Mesenchymal stem cell (in vitro differentiated cells and primary cell): ENCODE measurements around the gene URB2.

Experiments used
- DNase-seq: peaks from one replicate; pipeline ENCODE4 v3.0.0-alpha.2; 2013
- H2AFZ ChIP-seq: one replicate; pipeline ENCODE4 v1.6.1; 2013; ENCODE audit warnings: low read depth, mild to moderate bottlenecking, control low read depth, inconsistent platforms, low read length, moderate library complexity
- H2AK5ac ChIP-seq: 2 replicates; pipeline ENCODE4 v1.6.1; 2013; ENCODE audit warnings: low read length, moderate library complexity, mild to moderate bottlenecking, inconsistent platforms; ENCODE audit not compliant: severe bottlenecking
- H2BK120ac ChIP-seq: one replicate; pipeline ENCODE4 v1.6.1; 2013; ENCODE audit warnings: low read depth, mild to moderate bottlenecking, inconsistent platforms, low read length, moderate library complexity
- H2BK12ac ChIP-seq, 2 experiments: one replicate each; pipeline ENCODE4 v1.6.1; 2013; ENCODE audit warnings: inconsistent platforms in 2 of 2, low read length in 2 of 2, mild to moderate bottlenecking in 2 of 2, moderate library complexity in 2 of 2, control low read depth in 1 of 2
- H2BK15ac ChIP-seq: one replicate; pipeline ENCODE4 v1.6.1; 2013; ENCODE audit warnings: mild to moderate bottlenecking, low read depth, inconsistent platforms; ENCODE audit not compliant: poor library complexity, severe bottlenecking
- H2BK5ac ChIP-seq: 2 replicates; pipeline ENCODE4 v1.6.1; 2013; ENCODE audit warnings: low read depth, mild to moderate bottlenecking, low read length, control low read depth, inconsistent platforms; ENCODE audit not compliant: poor library complexity, severe bottlenecking
- H3K14ac ChIP-seq, 2 experiments: one replicate each; pipeline ENCODE4 v1.6.1; 2013; ENCODE audit warnings: inconsistent platforms in 2 of 2, low read length in 2 of 2, control low read depth in 1 of 2, mild to moderate bottlenecking in 1 of 2, moderate library complexity in 1 of 2
- H3K18ac ChIP-seq, 2 experiments: one replicate each; pipeline ENCODE4 v1.6.1; 2013; ENCODE audit warnings: inconsistent platforms in 2 of 2, low read length in 2 of 2, control low read depth in 1 of 2, low read depth in 1 of 2, mild to moderate bottlenecking in 1 of 2
- H3K23ac ChIP-seq, 2 experiments: one replicate each; pipeline ENCODE4 v1.6.1; 2013; ENCODE audit warnings: inconsistent platforms in 2 of 2, low read length in 2 of 2, mild to moderate bottlenecking in 2 of 2, moderate library complexity in 2 of 2, control low read depth in 1 of 2
- H3K27ac ChIP-seq: 2 replicates; pipeline ENCODE4 v1.5.1; 2013; ENCODE audit warnings: mild to moderate bottlenecking, moderate library complexity, low read length, control low read depth, inconsistent platforms; ENCODE audit not compliant: poor library complexity, severe bottlenecking
- H3K27me3 ChIP-seq, 2 experiments: 2 replicates each; pipeline versions ENCODE4 v1.6.1 to v1.7.0; 2013; ENCODE audit warnings: low read length in 2 of 2, mild to moderate bottlenecking in 2 of 2, moderate library complexity in 2 of 2, control low read depth in 1 of 2, inconsistent platforms in 1 of 2; ENCODE audit not compliant: control insufficient read depth in 1 of 2, insufficient read depth in 1 of 2
- H3K36me3 ChIP-seq, 2 experiments: 2 replicates each; pipeline versions ENCODE4 v1.6.1 to v1.7.0; 2013; ENCODE audit warnings: low read length in 2 of 2, control low read depth in 1 of 2, inconsistent platforms in 1 of 2, low read depth in 1 of 2, mild to moderate bottlenecking in 1 of 2; ENCODE audit not compliant: insufficient read depth in 2 of 2, control insufficient read depth in 1 of 2
- H3K4ac ChIP-seq, 2 experiments: one replicate each; pipeline ENCODE4 v1.6.1; 2013; ENCODE audit warnings: inconsistent platforms in 2 of 2, low read length in 2 of 2, mild to moderate bottlenecking in 2 of 2, moderate library complexity in 2 of 2, control low read depth in 1 of 2, low read depth in 1 of 2
- H3K4me1 ChIP-seq: 2 replicates; pipeline ENCODE4 v1.6.1; 2013; ENCODE audit warnings: low read depth, low read length, control low read depth; ENCODE audit not compliant: control insufficient read depth, insufficient read depth
- H3K4me2 ChIP-seq: 2 replicates; pipeline ENCODE4 v1.6.1; 2013; ENCODE audit warnings: low read length, mild to moderate bottlenecking, inconsistent platforms; ENCODE audit not compliant: poor library complexity, severe bottlenecking
- H3K4me3 ChIP-seq, 2 experiments: 2 replicates each; pipeline versions ENCODE4 v1.5.1 to v1.7.0; 2013; ENCODE audit warnings: low read length in 2 of 2, mild to moderate bottlenecking in 2 of 2, control low read depth in 1 of 2, low read depth in 1 of 2; ENCODE audit not compliant: insufficient read depth in 1 of 2
- H3K79me1 ChIP-seq: replicated peaks from 2 replicates; pipeline ENCODE4 v1.6.1; 2013; ENCODE audit warnings: mild to moderate bottlenecking, control low read depth, low read length, inconsistent platforms; ENCODE audit not compliant: poor library complexity, severe bottlenecking
- H3K9ac ChIP-seq: 2 replicates; pipeline ENCODE4 v1.7.0; 2013; ENCODE audit warnings: mild to moderate bottlenecking, low read length, moderate library complexity
- H3K9me3 ChIP-seq: 2 replicates; pipeline ENCODE4 v1.7.0; 2013; ENCODE audit warnings: mild to moderate bottlenecking, low read length; ENCODE audit not compliant: control insufficient read depth
- H4K8ac ChIP-seq: one replicate; pipeline ENCODE4 v1.6.1; 2013; ENCODE audit warnings: inconsistent platforms, mild to moderate bottlenecking, low read length, moderate library complexity
- H4K91ac ChIP-seq: one replicate; pipeline ENCODE4 v1.6.1; 2013; ENCODE audit warnings: mild to moderate bottlenecking, low read length, inconsistent platforms
- WGBS: methylation state at CpG from one replicate; pipeline ENCODE4 v1.1.7; 2013; ENCODE audit warnings: mixed read lengths; 5-methylcytosine and 5-hydroxymethylcytosine counted together

Gene URB2

DNA sequence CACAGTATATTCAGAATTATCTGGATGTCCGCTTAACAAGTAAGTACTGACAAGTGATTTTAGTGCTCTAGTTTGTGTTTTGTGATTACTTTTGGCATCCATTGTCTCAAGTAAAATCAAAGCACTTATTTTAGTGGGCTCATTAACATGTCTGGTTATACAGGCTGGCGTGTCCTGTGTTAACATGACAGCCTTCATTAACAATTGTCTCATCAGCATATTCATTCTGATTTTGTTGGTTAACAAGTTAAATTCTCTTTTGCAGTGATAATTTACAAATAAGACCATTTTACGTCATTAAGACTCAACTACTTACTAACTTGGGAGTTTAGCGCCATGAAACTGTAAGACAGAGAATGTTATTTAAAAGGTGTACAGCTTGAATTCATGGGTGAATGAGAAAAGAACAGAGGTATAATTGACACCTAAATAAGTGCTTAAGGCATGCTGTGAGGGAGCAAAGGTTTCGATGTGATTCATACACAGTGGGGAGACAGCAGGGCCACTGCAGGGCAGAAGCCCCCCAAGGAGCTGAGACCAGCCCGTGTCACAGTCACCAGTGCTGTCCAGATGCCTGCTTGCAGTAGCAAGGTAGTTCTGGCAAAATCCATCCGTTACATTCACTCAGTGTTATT lies 22.6 kb upstream of the URB2 start:
- no peak overlapping the region for H3K9ac ChIP-seq
- DNase-seq, result no peak
- H2BK15ac ChIP-seq, result no peak overlapping the region
- peaks cover 18% of the 10 kb centered on the region for H3K79me1 ChIP-seq
- no peaks in the 10 kb centered on the region for H3K4me1 ChIP-seq
- H2BK12ac ChIP-seq, result no peak overlapping the region
- H2AFZ ChIP-seq, result no peak overlapping the region
- H2BK5ac ChIP-seq, result no peak overlapping the region
- no peak overlapping the region for H3K18ac ChIP-seq
- no peak overlapping the region for H2BK120ac ChIP-seq
- H3K4ac ChIP-seq, result no peak overlapping the region
- H3K27ac ChIP-seq, result no peak overlapping the region
- H3K4me2 ChIP-seq, result no peak overlapping the region
- H3K36me3 ChIP-seq, result peaks cover 16 to 90% of the 10 kb centered on the region in 2 experiments
- no peaks in the 10 kb centered on the region for H3K9me3 ChIP-seq
- no peak overlapping the region for H3K23ac ChIP-seq
- peak overlapping the region; percentile 25 for H4K8ac ChIP-seq
- no peak overlapping the region for H3K14ac ChIP-seq
- no peak overlapping the region for H4K91ac ChIP-seq
- no peak overlapping the region for H2AK5ac ChIP-seq
- no peaks in the 10 kb centered on the region for H3K27me3 ChIP-seq
- H3K4me3 ChIP-seq, result no peak overlapping the region
- 97% methylated on average over 3 of the region's 7 CpGs for WGBS

- Histone ChIP-seq H3K27ac (no peak overlapping the region), H2BK120ac (no peak overlapping the region), H3K4ac (no peak overlapping the region), H2BK12ac (no peak overlapping the region), H3K14ac (no peak overlapping the region), H2BK15ac (no peak overlapping the region), H2AK5ac (no peak overlapping the region), H3K23ac (no peak overlapping the region), H3K9me3 (no peaks in the 10 kb centered on the region), H3K4me3 (no peak overlapping the region), H4K8ac (no peak overlapping the region), H2BK5ac (no peak overlapping the region), H4K91ac (no peak overlapping the region), H3K27me3 (no peaks in the 10 kb centered on the region), H3K79me1 (peaks cover 26% of the 10 kb centered on the region), H2AFZ (no peak overlapping the region), H3K18ac (no peak overlapping the region), H3K9ac (no peak overlapping the region), H3K36me3 (peaks cover 27 to 96% of the 10 kb centered on the region in 2 experiments), H3K4me2 (no peak overlapping the region), H3K4me1 (no peaks in the 10 kb centered on the region)
- DNase-seq, result no peak
- WGBS, result 83% methylated on average over 2 of the region's 2 CpGs
These were observed 18.7 kb upstream of the URB2 start for GRCh38 chr1:229607370-229607769.

- no peak overlapping the region for H4K8ac ChIP-seq
- H3K14ac ChIP-seq, result no peak overlapping the region
- H3K27me3 ChIP-seq, result no peaks in the 10 kb centered on the region
- no peaks in the 10 kb centered on the region for H3K9me3 ChIP-seq
- H4K91ac ChIP-seq, result no peak overlapping the region
- H3K79me1 ChIP-seq, result peaks cover 36% of the 10 kb centered on the region
- H3K4me2 ChIP-seq, result no peak overlapping the region
- H3K4me1 ChIP-seq, result no peaks in the 10 kb centered on the region
- DNase-seq, result no peak
- H2BK5ac ChIP-seq, result no peak overlapping the region
- H3K9ac ChIP-seq, result no peak overlapping the region
- no peak overlapping the region for H2BK12ac ChIP-seq
- no peak overlapping the region for H3K27ac ChIP-seq
- no peak overlapping the region for H3K4me3 ChIP-seq
- H3K4ac ChIP-seq, result no peak overlapping the region
- H2BK120ac ChIP-seq, result no peak overlapping the region
- H3K36me3 ChIP-seq, result peaks cover 24 to 96% of the 10 kb centered on the region in 2 experiments
- H2AK5ac ChIP-seq, result no peak overlapping the region
- no peak overlapping the region for H3K23ac ChIP-seq
- no peak overlapping the region for H3K18ac ChIP-seq
- H2AFZ ChIP-seq, result no peak overlapping the region
- 98% methylated on average over 2 of the region's 2 CpGs for WGBS
- no peak overlapping the region for H2BK15ac ChIP-seq
These were observed 17.5 kb upstream of the URB2 start for GRCh38 chr1:229608590-229608989.

GRCh38 chr1:229613938-229614337 lies 12.1 kb upstream of the URB2 start:
- Histone ChIP-seq H2BK120ac (no peak overlapping the region), H3K27me3 (no peaks in the 10 kb centered on the region), H3K4me2 (no peak overlapping the region), H2AFZ (no peak overlapping the region), H3K9ac (no peak overlapping the region), H3K4me3 (no peak overlapping the region), H3K14ac (no peak overlapping the region), H3K9me3 (no peaks in the 10 kb centered on the region), H3K4ac (no peak overlapping the region), H3K79me1 (peaks cover 45% of the 10 kb centered on the region), H4K91ac (no peak overlapping the region), H3K27ac (no peak overlapping the region), H3K36me3 (peaks cover 17 to 55% of the 10 kb centered on the region in 2 experiments), H2AK5ac (no peak overlapping the region), H2BK15ac (no peak overlapping the region), H2BK5ac (no peak overlapping the region), H3K23ac (no peak overlapping the region), H3K18ac (no peak overlapping the region), H3K4me1 (no peaks in the 10 kb centered on the region), H2BK12ac (no peak overlapping the region), H4K8ac (no peak overlapping the region)
- WGBS, result 90% methylated on average over 5 of the region's 5 CpGs
- DNase-seq, result no peak
